22Rv1 (cell line): Measurements from ENCODE around the gene NLRC3.

Experiments
- H3K27ac ChIP-seq: fragments of 450-650 bp; 2 replicates; pipeline ENCODE4 v1.5.1; 2017
- ZFX ChIP-seq: fragments of 450-650 bp; IDR thresholded peaks from 2 replicates; pipeline ENCODE4 v1.6.1; 2017; ENCODE audit warnings: antibody characterized with exemption, borderline replicate concordance
- TF ChIP-seq, protein P1 (sequence below): fragments of 450-650 bp; IDR thresholded peaks from 2 replicates; pipeline ENCODE4 v1.5.1; 2017; ENCODE audit warnings: mild to moderate bottlenecking

NLRC3 gene

GRCh38 chr16:3570420-3571062 lies 6.7 kb downstream of the NLRC3 start:
- H3K27ac ChIP-seq: no peak overlapping the region
- TF ChIP-seq, protein P1, sequence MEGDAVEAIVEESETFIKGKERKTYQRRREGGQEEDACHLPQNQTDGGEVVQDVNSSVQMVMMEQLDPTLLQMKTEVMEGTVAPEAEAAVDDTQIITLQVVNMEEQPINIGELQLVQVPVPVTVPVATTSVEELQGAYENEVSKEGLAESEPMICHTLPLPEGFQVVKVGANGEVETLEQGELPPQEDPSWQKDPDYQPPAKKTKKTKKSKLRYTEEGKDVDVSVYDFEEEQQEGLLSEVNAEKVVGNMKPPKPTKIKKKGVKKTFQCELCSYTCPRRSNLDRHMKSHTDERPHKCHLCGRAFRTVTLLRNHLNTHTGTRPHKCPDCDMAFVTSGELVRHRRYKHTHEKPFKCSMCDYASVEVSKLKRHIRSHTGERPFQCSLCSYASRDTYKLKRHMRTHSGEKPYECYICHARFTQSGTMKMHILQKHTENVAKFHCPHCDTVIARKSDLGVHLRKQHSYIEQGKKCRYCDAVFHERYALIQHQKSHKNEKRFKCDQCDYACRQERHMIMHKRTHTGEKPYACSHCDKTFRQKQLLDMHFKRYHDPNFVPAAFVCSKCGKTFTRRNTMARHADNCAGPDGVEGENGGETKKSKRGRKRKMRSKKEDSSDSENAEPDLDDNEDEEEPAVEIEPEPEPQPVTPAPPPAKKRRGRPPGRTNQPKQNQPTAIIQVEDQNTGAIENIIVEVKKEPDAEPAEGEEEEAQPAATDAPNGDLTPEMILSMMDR: no peak
- no peak for TF ChIP-seq ZFX

GRCh38 chr16:3569851-3570250 lies 7.4 kb downstream of the NLRC3 start:
- TF ChIP-seq, protein P1: no peak
- no peak for TF ChIP-seq ZFX
- H3K27ac ChIP-seq: no peak overlapping the region

DNA sequence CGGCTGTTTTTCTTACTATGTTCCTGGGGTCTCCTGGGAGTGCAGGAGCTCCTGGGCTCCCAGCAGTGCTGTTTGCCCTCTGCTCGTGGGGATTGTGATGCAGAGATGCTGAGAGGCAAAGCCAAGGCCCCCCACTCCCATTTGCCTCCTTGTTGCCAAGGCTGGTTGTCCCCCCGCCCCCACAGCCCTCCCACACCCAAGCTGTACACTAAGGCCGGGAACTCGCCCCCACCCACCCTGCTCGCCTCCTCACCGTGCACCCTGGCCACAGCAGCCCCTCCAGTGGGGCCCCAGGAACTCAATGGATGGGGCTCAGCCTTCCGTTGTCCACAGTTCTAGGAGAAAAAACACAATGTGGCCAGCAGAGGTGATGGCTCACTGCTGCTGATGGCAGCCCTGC lies 10.2 kb downstream of the NLRC3 start:
- H3K27ac ChIP-seq: no peak overlapping the region

DNA sequence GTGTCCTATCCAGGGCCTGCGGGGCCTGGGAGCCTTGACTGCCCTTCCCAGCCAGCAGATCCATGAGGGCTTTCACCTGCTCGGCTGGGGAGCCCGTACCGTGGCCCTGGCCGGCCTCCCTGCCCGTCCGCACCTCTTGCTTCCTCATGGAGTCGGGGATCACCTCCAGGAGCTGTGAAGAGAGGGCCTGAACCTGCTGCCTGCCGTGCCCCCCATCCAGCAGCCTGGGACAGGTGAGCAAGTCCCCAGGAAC lies 12.4 kb downstream of the NLRC3 start:
- no peak for TF ChIP-seq ZFX
- TF ChIP-seq, protein P1: no peak
- no peak overlapping the region for H3K27ac ChIP-seq

More for the DNA sequence above, 10.2 kb downstream of the NLRC3 start:
- TF ChIP-seq, protein P1: no peak
- TF ChIP-seq ZFX: no peak

GRCh38 chr16:3564130-3564888 lies 12.9 kb downstream of the NLRC3 start:
- TF ChIP-seq, protein P1: no peak
- TF ChIP-seq ZFX: no peak
- no peak overlapping the region for H3K27ac ChIP-seq

GRCh38 chr16:3562914-3563480 lies 14.2 kb downstream of the NLRC3 start:
- no peak overlapping the region for H3K27ac ChIP-seq
- TF ChIP-seq, protein P1: no peak
- no peak for TF ChIP-seq ZFX

GRCh38 chr16:3561626-3562025 lies 15.6 kb downstream of the NLRC3 start:
- no peak for TF ChIP-seq ZFX
- TF ChIP-seq, protein P1: no peak
- H3K27ac ChIP-seq: no peak overlapping the region
